Endothelial cell (in vitro differentiated cells): ENCODE results near the gene CTBS. TPM values are rescaled to one million over a fixed set of nuclear protein-coding genes. Genes with fewer than 3 reads are reported as not detected.

Experiments used
- DNase-seq: peaks from one replicate; pipeline ENCODE4 v3.0.0; 2021; ENCODE audit warnings: low spot score
- H3K27ac Mint-ChIP-seq: one replicate; pipeline ENCODE4 v1.8.0; 2021; ENCODE audit warnings: mixed read lengths, inconsistent platforms; ENCODE audit not compliant: unreplicated experiment
- H3K27me3 Mint-ChIP-seq: one replicate; pipeline ENCODE4 v1.8.0; 2021; ENCODE audit warnings: mild to moderate bottlenecking, moderate library complexity, mixed read lengths, inconsistent platforms; ENCODE audit not compliant: unreplicated experiment
- H3K36me3 Mint-ChIP-seq: one replicate; pipeline ENCODE4 v1.8.0; 2021; ENCODE audit warnings: mild to moderate bottlenecking, low read depth, mixed read lengths, inconsistent platforms; ENCODE audit not compliant: unreplicated experiment
- H3K4me1 Mint-ChIP-seq: one replicate; pipeline ENCODE4 v1.8.0; 2021; ENCODE audit warnings: mild to moderate bottlenecking, mixed read lengths, inconsistent platforms; ENCODE audit not compliant: unreplicated experiment
- H3K4me3 Mint-ChIP-seq: one replicate; pipeline ENCODE4 v1.8.0; 2021; ENCODE audit warnings: mild to moderate bottlenecking, mixed read lengths, inconsistent platforms; ENCODE audit not compliant: unreplicated experiment
- H3K9me3 Mint-ChIP-seq: one replicate; pipeline ENCODE4 v1.8.0; 2021; ENCODE audit warnings: mixed read lengths, inconsistent platforms; ENCODE audit not compliant: unreplicated experiment
- total RNA-seq: library from RNA; stranded (reverse); fragmentation: NEBNext Ultra II Directional; extraction: Animal tissue kit (Norgen Biotek cat#: 25700); gene quantifications from one replicate; pipeline ENCODE4 v1.2.1, GENCODE V29; 2021; ENCODE audit not compliant: unreplicated experiment
- TF ChIP-seq, protein P1 (sequence below): fragments of 200-600 bp; sonication (generic); IDR thresholded peaks from one replicate; pipeline ENCODE4 v1.5.0; 2021; ENCODE audit warnings: antibody characterized with exemption; ENCODE audit not compliant: unreplicated experiment

CTBS gene
- total RNA-seq, 1 donor from 2014 or later, result 6.1 TPM

DNA sequence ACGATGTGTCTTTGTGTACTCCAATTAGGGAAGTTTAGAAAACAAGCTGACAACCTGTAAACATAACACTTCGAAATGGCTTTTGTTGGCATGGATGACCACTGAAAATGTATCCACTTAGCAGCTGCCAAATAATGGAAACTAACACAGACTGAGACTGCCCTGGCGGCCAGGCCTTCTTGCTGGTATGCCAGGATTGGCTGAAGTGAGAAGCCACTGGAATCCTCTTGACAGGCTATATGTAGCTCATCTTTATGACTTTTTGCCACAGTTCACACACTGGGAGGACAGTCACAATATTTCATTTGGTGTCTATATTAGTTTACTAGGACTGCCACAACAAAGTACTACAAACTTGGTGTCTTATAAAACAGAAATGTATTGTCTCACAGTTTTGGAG, 12.9 kb upstream of the CTBS start:
- Mint-ChIP-seq H3K4me3 (no peak overlapping the region), H3K27me3 (no peaks in the 10 kb centered on the region), H3K4me1 (peaks cover 6% of the 10 kb centered on the region), H3K36me3 (peaks cover 21% of the 10 kb centered on the region), H3K9me3 (no peaks in the 10 kb centered on the region), H3K27ac (no peak overlapping the region)
- TF ChIP-seq, protein P1, sequence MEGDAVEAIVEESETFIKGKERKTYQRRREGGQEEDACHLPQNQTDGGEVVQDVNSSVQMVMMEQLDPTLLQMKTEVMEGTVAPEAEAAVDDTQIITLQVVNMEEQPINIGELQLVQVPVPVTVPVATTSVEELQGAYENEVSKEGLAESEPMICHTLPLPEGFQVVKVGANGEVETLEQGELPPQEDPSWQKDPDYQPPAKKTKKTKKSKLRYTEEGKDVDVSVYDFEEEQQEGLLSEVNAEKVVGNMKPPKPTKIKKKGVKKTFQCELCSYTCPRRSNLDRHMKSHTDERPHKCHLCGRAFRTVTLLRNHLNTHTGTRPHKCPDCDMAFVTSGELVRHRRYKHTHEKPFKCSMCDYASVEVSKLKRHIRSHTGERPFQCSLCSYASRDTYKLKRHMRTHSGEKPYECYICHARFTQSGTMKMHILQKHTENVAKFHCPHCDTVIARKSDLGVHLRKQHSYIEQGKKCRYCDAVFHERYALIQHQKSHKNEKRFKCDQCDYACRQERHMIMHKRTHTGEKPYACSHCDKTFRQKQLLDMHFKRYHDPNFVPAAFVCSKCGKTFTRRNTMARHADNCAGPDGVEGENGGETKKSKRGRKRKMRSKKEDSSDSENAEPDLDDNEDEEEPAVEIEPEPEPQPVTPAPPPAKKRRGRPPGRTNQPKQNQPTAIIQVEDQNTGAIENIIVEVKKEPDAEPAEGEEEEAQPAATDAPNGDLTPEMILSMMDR, result no peak
- no peak for DNase-seq

DNA sequence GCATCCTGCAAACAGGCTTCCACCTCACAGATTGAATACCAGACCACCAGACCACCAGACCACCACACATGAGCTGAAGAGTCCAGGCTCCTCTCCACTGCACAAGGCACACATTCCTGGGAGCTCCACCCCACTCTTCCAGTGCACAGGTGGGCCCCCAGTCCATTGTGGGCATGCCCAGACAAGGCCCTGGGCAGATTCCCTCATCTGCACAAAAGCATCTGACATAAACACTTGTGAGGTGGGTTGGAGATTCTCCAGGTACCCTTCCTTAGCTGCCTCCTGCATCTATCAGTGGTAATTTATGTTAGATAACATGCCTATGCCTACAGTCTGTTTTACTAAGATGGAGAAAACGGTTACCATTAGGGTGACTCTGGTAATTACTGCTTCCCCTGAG, 11.6 kb upstream of the CTBS start:
- Mint-ChIP-seq H3K9me3 (no peaks in the 10 kb centered on the region), H3K4me3 (no peak overlapping the region), H3K27ac (no peak overlapping the region), H3K27me3 (no peaks in the 10 kb centered on the region), H3K4me1 (peaks cover 6% of the 10 kb centered on the region), H3K36me3 (peaks cover 21% of the 10 kb centered on the region)
- TF ChIP-seq, protein P1, result no peak
- no peak for DNase-seq

DNA sequence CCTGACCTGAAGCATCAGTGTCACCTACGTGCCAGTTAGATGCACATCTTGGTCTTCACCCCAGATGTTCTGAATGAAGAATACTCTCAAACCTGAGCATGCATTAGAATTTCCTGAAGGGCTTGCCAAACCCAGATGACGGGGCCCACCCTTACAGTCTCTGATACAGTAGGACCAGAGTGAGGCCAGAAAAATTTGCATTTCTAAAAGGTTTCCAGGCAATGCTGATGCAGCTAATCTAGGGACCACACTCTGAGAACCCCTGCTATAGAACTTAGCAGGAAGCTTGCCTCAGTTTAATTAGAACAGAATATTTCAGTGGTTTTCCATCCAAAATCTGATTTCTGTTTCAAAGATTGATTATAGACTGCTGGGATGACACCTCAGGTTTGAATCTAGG, 9.9 kb upstream of the CTBS start:
- Mint-ChIP-seq H3K27ac (no peak overlapping the region), H3K9me3 (no peaks in the 10 kb centered on the region), H3K36me3 (peaks cover 21% of the 10 kb centered on the region), H3K27me3 (no peaks in the 10 kb centered on the region), H3K4me1 (peaks cover 6% of the 10 kb centered on the region), H3K4me3 (no peak overlapping the region)
- TF ChIP-seq, protein P1, result no peak
- no peak for DNase-seq

DNA sequence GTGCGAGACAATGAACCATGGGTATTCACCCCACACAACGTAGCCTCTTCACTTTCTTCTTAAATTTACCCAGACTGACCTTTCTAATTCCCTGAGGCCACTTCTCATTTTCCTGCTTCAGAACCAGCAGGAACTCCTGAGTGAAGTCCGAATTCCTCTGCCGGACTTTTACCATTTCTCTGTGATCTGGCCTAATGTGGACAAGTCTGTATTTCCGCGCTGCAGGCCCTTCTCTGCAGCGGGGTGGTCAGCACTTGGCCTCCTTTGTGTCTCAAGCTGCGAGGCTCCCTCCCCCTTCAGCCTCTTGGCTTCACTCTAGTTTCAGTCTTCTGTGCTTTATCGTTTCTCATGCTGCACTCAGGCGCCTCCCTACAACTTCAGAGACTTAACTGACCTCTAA, 9.4 kb upstream of the CTBS start:
- Mint-ChIP-seq H3K27ac (peak overlapping the region; percentile 11), H3K4me3 (no peak overlapping the region), H3K27me3 (no peaks in the 10 kb centered on the region), H3K36me3 (peaks cover 21% of the 10 kb centered on the region), H3K4me1 (peaks cover 6% of the 10 kb centered on the region), H3K9me3 (no peaks in the 10 kb centered on the region)
- no peak for DNase-seq
- TF ChIP-seq, protein P1, result no peak

DNA sequence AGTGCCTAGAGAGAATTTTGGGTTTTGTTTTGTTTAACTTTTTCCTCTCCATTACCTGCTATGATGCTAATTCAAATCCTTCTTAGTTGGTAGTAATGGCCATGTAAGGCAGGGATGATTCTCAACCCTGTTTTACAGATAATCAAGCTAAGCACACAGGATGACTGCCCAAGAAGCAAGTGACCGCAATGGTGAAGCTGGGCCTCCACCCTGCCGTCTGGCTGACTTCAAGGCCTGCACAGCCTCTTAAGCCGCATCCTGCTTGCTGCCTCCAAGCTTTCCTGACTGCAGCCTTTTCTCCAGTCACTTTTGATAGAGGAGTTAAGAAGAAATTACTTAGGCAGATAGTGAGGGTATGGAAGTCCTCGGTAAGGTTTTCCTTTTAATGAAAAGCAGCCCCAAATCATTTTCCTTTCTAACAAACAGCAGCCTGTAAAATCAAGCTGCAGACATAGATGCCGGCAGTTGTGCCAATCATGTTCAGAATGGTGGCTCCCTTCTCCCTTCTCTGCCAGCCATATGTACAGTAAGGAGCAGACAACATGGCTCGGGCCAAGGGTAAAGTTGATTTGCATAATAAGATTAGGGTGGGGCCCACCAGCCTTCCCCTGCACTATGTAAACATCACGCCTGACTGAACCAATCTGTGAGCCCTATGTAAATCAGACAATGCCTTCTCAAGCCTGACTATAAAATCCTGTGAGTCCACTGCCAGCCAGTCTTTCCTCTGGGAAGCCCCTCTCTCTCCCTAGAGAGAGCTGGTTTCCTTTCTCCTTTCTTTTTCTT, 8.8 kb upstream of the CTBS start:
- peaks cover 6% of the 10 kb centered on the region for H3K4me1 Mint-ChIP-seq
- H3K36me3 Mint-ChIP-seq, result peaks cover 21% of the 10 kb centered on the region
- H3K9me3 Mint-ChIP-seq, result no peaks in the 10 kb centered on the region
- H3K4me3 Mint-ChIP-seq, result no peak overlapping the region
- TF ChIP-seq, protein P1, result no peak
- no peak for DNase-seq
- peak overlapping the region; percentile 11 for H3K27ac Mint-ChIP-seq
- H3K27me3 Mint-ChIP-seq, result no peaks in the 10 kb centered on the region
